B cell (primary cell): ENCODE results near the gene ALG6. TPM values are rescaled to one million over a fixed set of nuclear protein-coding genes. Genes with fewer than 3 reads are reported as not detected.

Experiments
- ATAC-seq: fragments of 200-7000 bp; cut with Tn5 transposase; one replicate; pipeline ENCODE4 v1.10.0; 2021; ENCODE audit warnings: low read depth, mild to moderate bottlenecking, moderate number of reproducible peaks, moderate library complexity
- CTCF ChIA-PET: fragments of 350-600 bp; sonication (Branson Sonifier 250); formaldehyde crosslinking; loops from one replicate; lab custom pipeline; 2021; ENCODE audit warnings: antibody characterized with exemption, inconsistent platforms; lab: Charles Lee
- POLR2A ChIA-PET: fragments of 350-600 bp; sonication (Branson Sonifier 250); formaldehyde crosslinking; loops from one replicate; lab custom pipeline; 2021; ENCODE audit warnings: antibody characterized with exemption; lab: Charles Lee
- DNase-seq: peaks from one replicate; pipeline ENCODE4 v3.0.0; 2013
- H2AFZ ChIP-seq: 2 replicates; pipeline ENCODE4 v1.6.1; 2012; ENCODE audit warnings: mild to moderate bottlenecking, low read depth, low read length; ENCODE audit not compliant: insufficient read depth, poor library complexity, severe bottlenecking
- H3K27ac ChIP-seq, 2 donors: 1 replicate in 1 of 2; 2 replicates in 1 of 2; pipeline ENCODE4 v1.5.1; 2012 to 2013; ENCODE audit warnings: low read length in 2 of 2, mild to moderate bottlenecking in 2 of 2, moderate library complexity in 1 of 2
- H3K27me3 ChIP-seq, 4 experiments: fragments of 200-600 bp in 1 of 4; sonication (generic) in 1 of 4; replicated peaks in 1 of 4; 1 replicate in 2 of 4; 2 replicates in 2 of 4; pipeline versions ENCODE4 v1.6.1 to v1.7.0; 2013 to 2016; ENCODE audit warnings: low read length in 3 of 4, mild to moderate bottlenecking in 2 of 4, mixed read lengths in 1 of 4, moderate library complexity in 1 of 4; ENCODE audit not compliant: insufficient read depth in 4 of 4, control insufficient read depth in 3 of 4; ENCODE audit errors: control extremely low read depth in 1 of 4
- H3K36me3 ChIP-seq, 2 experiments: replicated peaks in 1 of 2; 1 replicate in 1 of 2; 2 replicates in 1 of 2; pipeline versions ENCODE4 v1.6.1 to v1.7.1; 2013; ENCODE audit warnings: low read length in 1 of 2; ENCODE audit not compliant: insufficient read depth in 2 of 2, control insufficient read depth in 1 of 2; ENCODE audit errors: control extremely low read depth in 1 of 2, extremely low read depth in 1 of 2
- H3K4me1 ChIP-seq, 2 donors: fragments of 200-600 bp in 1 of 2; sonication (generic) in 1 of 2; 1 replicate in 1 of 2; 2 replicates in 1 of 2; pipeline versions ENCODE4 v1.5.1 to v1.6.1; 2013 to 2017; ENCODE audit warnings: low read length in 2 of 2; ENCODE audit not compliant: control insufficient read depth in 2 of 2, insufficient read depth in 2 of 2
- H3K4me2 ChIP-seq: replicated peaks from 2 replicates; pipeline ENCODE3; 2012; ENCODE audit warnings: mild to moderate bottlenecking, low read depth, low read length; ENCODE audit not compliant: poor library complexity, severe bottlenecking
- H3K4me3 ChIP-seq, 5 experiments: fragments of 200-600 bp in 1 of 5; sonication (generic) in 1 of 5; 1 replicate in 3 of 5; 2 replicates in 2 of 5; pipeline versions ENCODE4 v1.5.1 to v1.7.0; 2011 to 2016; ENCODE audit warnings: low read length in 4 of 5, mild to moderate bottlenecking in 4 of 5, low read depth in 2 of 5, control low read depth in 1 of 5, moderate library complexity in 1 of 5; ENCODE audit not compliant: insufficient read depth in 1 of 5; ENCODE audit errors: control extremely low read depth in 1 of 5, extremely low read depth in 1 of 5
- H3K79me2 ChIP-seq: fragments of 200-600 bp; sonication (generic); one replicate; pipeline ENCODE4 v1.6.0; 2016; ENCODE audit warnings: low read length; ENCODE audit not compliant: control insufficient read depth, insufficient read depth
- H3K9ac ChIP-seq: fragments of 200-600 bp; sonication (generic); 2 replicates; pipeline ENCODE4 v1.6.1; 2017; ENCODE audit warnings: mild to moderate bottlenecking, low read length, moderate library complexity
- H3K9me3 ChIP-seq, 3 donors: one replicate each; pipeline versions ENCODE4 v1.6.1 to v1.7.1; 2013; ENCODE audit warnings: low read length in 2 of 3; ENCODE audit not compliant: control insufficient read depth in 2 of 3, insufficient read depth in 1 of 3; ENCODE audit errors: control extremely low read depth in 1 of 3
- H4K20me1 ChIP-seq: 2 replicates; pipeline ENCODE4 v1.6.0; 2012; ENCODE audit warnings: mild to moderate bottlenecking, low read length; ENCODE audit not compliant: insufficient read depth, control insufficient read depth, poor library complexity, severe bottlenecking
- H3K27ac Mint-ChIP-seq: one replicate; pipeline ENCODE4 v1.8.0; 2021; ENCODE audit warnings: mixed read lengths
- H3K27me3 Mint-ChIP-seq: one replicate; pipeline ENCODE4 v1.8.0; 2021; ENCODE audit warnings: mixed read lengths
- H3K4me1 Mint-ChIP-seq: one replicate; pipeline ENCODE4 v1.8.0; 2021; ENCODE audit warnings: mixed read lengths
- H3K4me3 Mint-ChIP-seq: one replicate; pipeline ENCODE4 v1.8.0; 2021; ENCODE audit warnings: mixed read lengths
- H3K9me3 Mint-ChIP-seq: one replicate; pipeline ENCODE4 v1.8.0; 2022; ENCODE audit warnings: mixed read lengths; ENCODE audit not compliant: insufficient read depth
- EZH2 ChIP-seq: IDR thresholded peaks from 2 replicates; pipeline ENCODE4 v1.6.1; 2012; ENCODE audit warnings: borderline replicate concordance, low read depth, mild to moderate bottlenecking, moderate library complexity, low read length; ENCODE audit not compliant: insufficient read depth, poor library complexity, severe bottlenecking
- WGBS: methylation state at CpG from one replicate; pipeline ENCODE4 v1.1.5; 2013; ENCODE audit warnings: missing lambda C conversion rate; ENCODE audit not compliant: insufficient coverage; 5-methylcytosine and 5-hydroxymethylcytosine counted together
- intact Hi-C: fragments of 100-400 bp; cut with micrococcal nuclease; formaldehyde crosslinking; loops from one replicate; pipeline ENCODE4 v1.10.0; 2022
- polyA plus RNA-seq: library from polyadenylated mRNA; depleted of rRNA; stranded (reverse); fragments of >200 nt; gene quantifications from 2 replicates; pipeline ENCODE4 v1.2.3, GENCODE V29; 2012
- total RNA-seq, 2 donors: library from RNA; stranded (reverse); fragments of 120-200 nt in 1 of 2; gene quantifications; 1 replicate in 1 of 2; 2 replicates in 1 of 2; pipeline versions ENCODE4 v1.2.3 to v1.2.4, GENCODE V29; 2013 to 2022
- TF ChIP-seq, protein P1 (sequence below): fragments of 200-600 bp; IDR thresholded peaks from one replicate; pipeline ENCODE4 v1.8.0; 2022; ENCODE audit warnings: antibody characterized with exemption, mild to moderate bottlenecking

Gene ALG6
- total and polyA plus RNA-seq, 2 donors (not counting 1 experiment from before 2014, with no cell fraction given): 9.7 to 31.4 TPM

DNA sequence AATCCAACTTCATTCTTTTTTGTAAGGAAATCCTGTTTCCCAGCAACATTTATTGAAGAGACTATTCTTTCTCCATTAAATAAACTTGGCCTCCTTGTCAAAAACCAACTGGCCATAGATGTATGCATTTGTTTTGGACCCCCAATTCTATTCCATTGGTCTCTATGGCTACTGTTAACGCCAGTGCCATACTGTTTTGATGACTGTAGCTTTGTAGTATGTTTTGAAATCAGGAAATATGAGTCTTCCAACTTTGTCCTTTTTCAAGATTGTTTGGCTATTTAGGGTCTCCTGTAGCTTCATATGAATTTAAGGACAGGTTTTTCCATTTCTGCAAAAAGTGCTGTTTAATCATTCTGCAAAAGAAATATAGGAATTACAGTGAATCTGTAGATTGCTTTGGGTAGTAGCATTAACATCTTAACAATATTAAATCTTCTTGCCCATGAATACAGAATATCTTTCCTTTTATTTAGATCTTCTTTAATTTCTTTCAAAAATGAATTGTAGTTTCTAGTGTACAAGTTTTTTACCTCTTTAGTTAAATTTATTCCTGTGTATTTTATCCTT, 94.3 kb downstream of the ALG6 start:
- Mint-ChIP-seq H3K27ac (no peak overlapping the region), H3K4me1 (no peaks in the 10 kb centered on the region), H3K9me3 (peaks cover 1% of the 10 kb centered on the region), H3K27me3 (no peaks in the 10 kb centered on the region), H3K4me3 (no peak overlapping the region)
- TF ChIP-seq EZH2: no peak
- TF ChIP-seq, protein P1, sequence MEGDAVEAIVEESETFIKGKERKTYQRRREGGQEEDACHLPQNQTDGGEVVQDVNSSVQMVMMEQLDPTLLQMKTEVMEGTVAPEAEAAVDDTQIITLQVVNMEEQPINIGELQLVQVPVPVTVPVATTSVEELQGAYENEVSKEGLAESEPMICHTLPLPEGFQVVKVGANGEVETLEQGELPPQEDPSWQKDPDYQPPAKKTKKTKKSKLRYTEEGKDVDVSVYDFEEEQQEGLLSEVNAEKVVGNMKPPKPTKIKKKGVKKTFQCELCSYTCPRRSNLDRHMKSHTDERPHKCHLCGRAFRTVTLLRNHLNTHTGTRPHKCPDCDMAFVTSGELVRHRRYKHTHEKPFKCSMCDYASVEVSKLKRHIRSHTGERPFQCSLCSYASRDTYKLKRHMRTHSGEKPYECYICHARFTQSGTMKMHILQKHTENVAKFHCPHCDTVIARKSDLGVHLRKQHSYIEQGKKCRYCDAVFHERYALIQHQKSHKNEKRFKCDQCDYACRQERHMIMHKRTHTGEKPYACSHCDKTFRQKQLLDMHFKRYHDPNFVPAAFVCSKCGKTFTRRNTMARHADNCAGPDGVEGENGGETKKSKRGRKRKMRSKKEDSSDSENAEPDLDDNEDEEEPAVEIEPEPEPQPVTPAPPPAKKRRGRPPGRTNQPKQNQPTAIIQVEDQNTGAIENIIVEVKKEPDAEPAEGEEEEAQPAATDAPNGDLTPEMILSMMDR: no peak
- Histone ChIP-seq H3K4me1 (no peaks in the 10 kb centered on the region), H3K36me3 (no peaks in the 10 kb centered on the region), H3K27me3 (no peaks in the 10 kb centered on the region), H3K79me2 (no peaks in the 10 kb centered on the region), H3K9me3 (peaks cover 0 to 9% (median 2%) of the 10 kb centered on the region in 3 donors), H3K27ac (no peak overlapping the region), H4K20me1 (no peaks in the 10 kb centered on the region), H3K4me2 (no peak overlapping the region), H2AFZ (no peak overlapping the region), H3K4me3 (no peak overlapping the region), H3K9ac (no peak overlapping the region)
- ChIA-PET POLR2A (no interaction called here), CTCF (interaction anchor here (0.6 to 0.8 kb wide), 2 partner anchors 31 to 709 kb away, joined by 3 to 5 read pairs; no protein-coding TSS in a partner anchor)
- DNase-seq (no peak), ATAC-seq (no peak)
- WGBS: 100% methylated on average over 1 of the region's 1 CpG
- intact Hi-C loops: no loop called here

DNA sequence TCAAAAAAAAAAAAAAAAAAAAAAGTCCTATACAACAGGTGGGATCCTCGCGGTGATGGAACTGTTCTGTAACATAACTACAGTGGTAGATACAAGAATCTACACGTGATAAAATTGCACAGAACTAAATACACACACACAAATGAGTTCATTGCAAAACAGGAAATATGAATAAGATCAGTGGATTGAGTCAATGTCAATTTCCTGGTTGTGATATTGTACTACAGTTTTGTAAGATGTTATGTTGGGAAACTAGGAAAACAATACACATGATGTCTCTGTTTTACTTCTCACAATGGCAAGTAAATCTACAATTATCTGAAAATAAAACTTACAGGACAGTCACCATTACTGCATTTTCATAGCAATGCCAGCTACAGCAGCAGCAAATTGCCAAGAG, 95.8 kb downstream of the ALG6 start:
- H3K36me3 ChIP-seq: no peaks in the 10 kb centered on the region
- no CpG with 5 or more reads among the region's 3 CpGs for WGBS
- no peak overlapping the region for H3K4me2 ChIP-seq
- POLR2A ChIA-PET: no interaction called here
- H3K4me1 Mint-ChIP-seq: no peaks in the 10 kb centered on the region
- no peak overlapping the region for H3K27ac Mint-ChIP-seq
- no peak for TF ChIP-seq EZH2
- TF ChIP-seq, protein P1: no peak
- intact Hi-C loops: no loop called here
- H2AFZ ChIP-seq: no peak overlapping the region
- H3K9me3 Mint-ChIP-seq: peaks cover 1% of the 10 kb centered on the region
- peaks cover 0 to 9% (median 2%) of the 10 kb centered on the region in 3 donors for H3K9me3 ChIP-seq
- no peak overlapping the region for H3K4me3 Mint-ChIP-seq
- no peak overlapping the region for H3K4me3 ChIP-seq
- no peak for DNase-seq
- H3K4me1 ChIP-seq: no peaks in the 10 kb centered on the region
- no peaks in the 10 kb centered on the region for H4K20me1 ChIP-seq
- H3K27me3 Mint-ChIP-seq: no peaks in the 10 kb centered on the region
- CTCF ChIA-PET: interaction anchor here (1.5 kb wide), 1 partner anchor 12 kb away, joined by 3 read pairs; no protein-coding TSS in a partner anchor
- no peak for ATAC-seq
- no peaks in the 10 kb centered on the region for H3K27me3 ChIP-seq
- no peaks in the 10 kb centered on the region for H3K79me2 ChIP-seq
- H3K9ac ChIP-seq: no peak overlapping the region
- no peak overlapping the region for H3K27ac ChIP-seq
